Smooth muscle cell (in vitro differentiated cells): ENCODE data around the gene B4GALNT4. TPM values are rescaled to one million over a fixed set of nuclear protein-coding genes. Genes with fewer than 3 reads are reported as not detected.

Experiments
- DNase-seq: peaks from one replicate; lab custom pipeline; 2025; ENCODE audit not compliant: unreplicated experiment; lab: John Stamatoyannopoulos, UW
- H2AFZ ChIP-seq: fragments of 200-600 bp; sonication (generic); 2 replicates; pipeline ENCODE4 v1.6.0; 2016; ENCODE audit warnings: antibody characterized with exemption, low read depth, mild to moderate bottlenecking
- H3F3A ChIP-seq: fragments of 200-600 bp; sonication (generic); 2 replicates; pipeline ENCODE4 v1.6.0; 2017; ENCODE audit warnings: antibody characterized with exemption, low read depth
- H3K27ac ChIP-seq: fragments of 200-600 bp; sonication (generic); 2 replicates; pipeline ENCODE4 v1.5.1; 2016; ENCODE audit warnings: low read depth, mild to moderate bottlenecking
- H3K27me3 ChIP-seq: fragments of 200-600 bp; sonication (generic); 2 replicates; pipeline ENCODE4 v1.6.1; 2016; ENCODE audit warnings: low read depth, mild to moderate bottlenecking
- H3K36me3 ChIP-seq: fragments of 200-600 bp; sonication (generic); 2 replicates; pipeline ENCODE4 v1.5.1; 2016; ENCODE audit warnings: low read depth
- H3K4me1 ChIP-seq: fragments of 200-600 bp; sonication (generic); 2 replicates; pipeline ENCODE4 v1.5.1; 2016; ENCODE audit warnings: low read depth
- H3K4me2 ChIP-seq: fragments of 200-600 bp; sonication (generic); 2 replicates; pipeline ENCODE4 v1.6.0; 2016; ENCODE audit warnings: mild to moderate bottlenecking
- H3K4me3 ChIP-seq: fragments of 200-600 bp; sonication (generic); 2 replicates; pipeline ENCODE4 v1.5.1; 2016; ENCODE audit warnings: mild to moderate bottlenecking
- H3K79me2 ChIP-seq: fragments of 200-600 bp; sonication (generic); 2 replicates; pipeline ENCODE4 v1.6.0; 2016; ENCODE audit warnings: low read depth, mild to moderate bottlenecking
- H3K9ac ChIP-seq: fragments of 200-600 bp; sonication (generic); 2 replicates; pipeline ENCODE4 v1.6.0; 2016; ENCODE audit warnings: low read depth
- H3K9me3 ChIP-seq: fragments of 200-600 bp; sonication (generic); replicated peaks from 2 replicates; pipeline ENCODE4 v1.5.1; 2016; ENCODE audit warnings: low read depth
- H4K20me1 ChIP-seq: fragments of 200-600 bp; sonication (generic); 2 replicates; pipeline ENCODE4 v1.6.0; 2016; ENCODE audit warnings: low read depth
- WGBS: methylation state at CpG from one replicate; pipeline ENCODE4 v1.1.7; 2016; ENCODE audit warnings: low lambda C conversion rate; 5-methylcytosine and 5-hydroxymethylcytosine counted together
- polyA plus RNA-seq: library from polyadenylated mRNA; unstranded; fragments of >200 nt; fragmentation: Nextera tagmentation; extraction: Ambion mirVana; gene quantifications from 2 replicates; pipeline ENCODE4 v1.2.1, GENCODE V29; 2016
- total RNA-seq: library from RNA; depleted of rRNA; stranded (reverse); fragments of >200 nt; gene quantifications from 2 replicates; pipeline ENCODE4 v1.2.3, GENCODE V29; 2014
- TF ChIP-seq, protein P1 (sequence below): fragments of 200-600 bp; sonication (generic); IDR thresholded peaks from 2 replicates; pipeline ENCODE4 v1.5.1; 2017; ENCODE audit warnings: borderline replicate concordance, mild to moderate bottlenecking, antibody characterized with exemption; ENCODE audit not compliant: insufficient read depth, poor library complexity, severe bottlenecking

Gene B4GALNT4
- total and polyA plus RNA-seq, 2 experiments from 2014 or later = 21.9 to 45.8 TPM

DNA sequence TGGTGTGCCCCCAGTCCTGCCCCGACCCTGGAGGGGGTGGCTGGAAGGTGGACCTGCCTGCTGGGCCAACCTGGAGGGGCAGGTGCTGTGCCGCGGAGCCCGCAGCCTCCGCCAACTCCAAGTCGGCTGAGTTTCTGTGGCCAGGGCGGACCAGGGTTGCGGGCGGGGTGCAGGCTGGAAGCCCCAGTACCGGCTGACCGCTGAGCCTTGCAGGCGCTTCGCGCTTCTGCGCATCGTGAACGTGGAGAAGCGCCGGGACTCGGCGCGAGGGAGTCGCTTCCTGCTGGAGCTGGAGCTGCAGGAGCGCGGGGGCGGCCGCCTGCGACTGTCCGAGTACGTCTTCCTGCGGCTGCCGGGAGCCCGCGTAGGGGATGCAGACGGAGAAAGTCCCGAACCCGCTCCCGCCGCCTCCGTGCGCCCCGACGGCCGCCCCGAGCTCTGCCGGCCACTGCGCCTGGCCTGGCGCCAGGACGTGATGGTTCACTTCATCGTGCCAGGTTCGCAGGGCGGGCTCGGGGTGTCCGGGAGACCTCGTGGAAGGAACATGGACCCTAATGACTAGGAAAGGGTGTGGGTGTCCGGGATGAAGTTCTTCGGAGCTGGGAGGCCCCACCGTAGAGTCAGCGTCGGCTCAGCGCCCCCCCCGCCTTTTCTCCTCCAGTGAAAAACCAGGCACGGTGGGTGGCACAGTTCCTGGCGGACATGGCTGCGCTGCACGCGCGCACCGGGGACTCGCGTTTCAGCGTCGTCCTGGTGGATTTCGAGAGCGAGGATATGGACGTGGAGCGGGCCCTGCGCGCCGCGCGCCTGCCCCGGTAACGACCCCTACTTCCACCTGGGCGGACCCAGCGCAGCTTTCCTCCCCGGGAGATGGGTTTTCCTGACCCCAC is 10.2 kb downstream of the B4GALNT4 start:
- no peaks in the 10 kb centered on the region for H4K20me1 ChIP-seq
- no peaks in the 10 kb centered on the region for H3K36me3 ChIP-seq
- TF ChIP-seq, protein P1, sequence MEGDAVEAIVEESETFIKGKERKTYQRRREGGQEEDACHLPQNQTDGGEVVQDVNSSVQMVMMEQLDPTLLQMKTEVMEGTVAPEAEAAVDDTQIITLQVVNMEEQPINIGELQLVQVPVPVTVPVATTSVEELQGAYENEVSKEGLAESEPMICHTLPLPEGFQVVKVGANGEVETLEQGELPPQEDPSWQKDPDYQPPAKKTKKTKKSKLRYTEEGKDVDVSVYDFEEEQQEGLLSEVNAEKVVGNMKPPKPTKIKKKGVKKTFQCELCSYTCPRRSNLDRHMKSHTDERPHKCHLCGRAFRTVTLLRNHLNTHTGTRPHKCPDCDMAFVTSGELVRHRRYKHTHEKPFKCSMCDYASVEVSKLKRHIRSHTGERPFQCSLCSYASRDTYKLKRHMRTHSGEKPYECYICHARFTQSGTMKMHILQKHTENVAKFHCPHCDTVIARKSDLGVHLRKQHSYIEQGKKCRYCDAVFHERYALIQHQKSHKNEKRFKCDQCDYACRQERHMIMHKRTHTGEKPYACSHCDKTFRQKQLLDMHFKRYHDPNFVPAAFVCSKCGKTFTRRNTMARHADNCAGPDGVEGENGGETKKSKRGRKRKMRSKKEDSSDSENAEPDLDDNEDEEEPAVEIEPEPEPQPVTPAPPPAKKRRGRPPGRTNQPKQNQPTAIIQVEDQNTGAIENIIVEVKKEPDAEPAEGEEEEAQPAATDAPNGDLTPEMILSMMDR = no peak
- H3K79me2 ChIP-seq = no peaks in the 10 kb centered on the region
- H3K4me2 ChIP-seq = no peak overlapping the region
- no peak overlapping the region for H3K27ac ChIP-seq
- H3K4me3 ChIP-seq = no peak overlapping the region
- no peak for DNase-seq
- WGBS = 98% methylated on average over 79 of the region's 87 CpGs
- no peaks in the 10 kb centered on the region for H3F3A ChIP-seq
- H3K27me3 ChIP-seq = no peaks in the 10 kb centered on the region
- H2AFZ ChIP-seq = no peak overlapping the region
- H3K9ac ChIP-seq = no peak overlapping the region
- no peaks in the 10 kb centered on the region for H3K4me1 ChIP-seq
- no peaks in the 10 kb centered on the region for H3K9me3 ChIP-seq

- no peaks in the 10 kb centered on the region for H3K9me3 ChIP-seq
- H3K27ac ChIP-seq = no peak overlapping the region
- no peaks in the 10 kb centered on the region for H3K4me1 ChIP-seq
- no peaks in the 10 kb centered on the region for H3K36me3 ChIP-seq
- H3K27me3 ChIP-seq = no peaks in the 10 kb centered on the region
- no peak overlapping the region for H3K4me2 ChIP-seq
- H3K9ac ChIP-seq = no peak overlapping the region
- TF ChIP-seq, protein P1 = no peak
- H3K4me3 ChIP-seq = no peak overlapping the region
- H2AFZ ChIP-seq = no peak overlapping the region
- no peaks in the 10 kb centered on the region for H4K20me1 ChIP-seq
- no peak for DNase-seq
- H3F3A ChIP-seq = no peaks in the 10 kb centered on the region
- 96% methylated on average over 18 of the region's 35 CpGs for WGBS
- no peaks in the 10 kb centered on the region for H3K79me2 ChIP-seq
These were observed 10.8 kb downstream of the B4GALNT4 start for GRCh38 chr11:380095-380480.

DNA sequence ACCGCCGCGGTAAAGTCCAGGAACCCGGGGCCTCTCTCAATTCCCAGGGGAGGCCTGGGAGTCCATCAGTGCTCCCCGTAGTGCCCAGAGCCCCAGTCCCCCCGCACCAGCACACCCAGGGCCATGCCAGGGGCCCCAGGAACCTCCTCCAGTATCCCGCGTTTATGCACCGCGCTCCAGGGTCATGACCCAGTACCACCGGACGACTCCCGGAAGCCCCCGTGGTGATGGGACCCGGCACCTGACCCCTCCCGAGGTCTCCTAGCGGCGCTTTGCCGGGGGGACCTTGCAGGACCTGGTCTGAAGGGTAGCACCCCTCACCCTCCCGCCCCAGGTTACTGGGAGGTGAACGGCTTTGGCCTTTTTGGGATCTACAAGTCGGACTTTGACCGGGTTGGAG is 11.2 kb downstream of the B4GALNT4 start:
- no peak for DNase-seq
- Histone ChIP-seq H3K9me3 (no peaks in the 10 kb centered on the region), H3K27ac (no peak overlapping the region), H3K4me2 (no peak overlapping the region), H3K4me3 (no peak overlapping the region), H3K36me3 (no peaks in the 10 kb centered on the region), H3F3A (no peaks in the 10 kb centered on the region), H3K27me3 (no peaks in the 10 kb centered on the region), H3K4me1 (no peaks in the 10 kb centered on the region), H3K79me2 (no peaks in the 10 kb centered on the region), H4K20me1 (no peaks in the 10 kb centered on the region), H3K9ac (no peak overlapping the region), H2AFZ (no peak overlapping the region)
- 96% methylated on average over 22 of the region's 23 CpGs for WGBS
- TF ChIP-seq, protein P1 = no peak

- Histone ChIP-seq H3K9me3 (no peaks in the 10 kb centered on the region), H3F3A (no peaks in the 10 kb centered on the region), H3K79me2 (no peaks in the 10 kb centered on the region), H3K4me2 (no peak overlapping the region), H3K9ac (no peak overlapping the region), H3K36me3 (no peaks in the 10 kb centered on the region), H3K4me3 (no peak overlapping the region), H3K27ac (no peak overlapping the region), H3K27me3 (no peaks in the 10 kb centered on the region), H2AFZ (no peak overlapping the region), H3K4me1 (no peaks in the 10 kb centered on the region), H4K20me1 (no peaks in the 10 kb centered on the region)
- TF ChIP-seq, protein P1 = no peak
- no peak for DNase-seq
- 91% methylated on average over 4 of the region's 14 CpGs for WGBS
These were observed 11.7 kb downstream of the B4GALNT4 start for GRCh38 chr11:380996-381395.
